Activated CD4-positive, alpha-beta memory T cell treated with anti-CD3 and anti-CD28 coated beads, Interleukin-2, amount 10 ng/mL, durations not matched to agents 7 days and 5 days (primary cell): Measurements from ENCODE around the gene CPPED1. TPM values are rescaled to one million over a fixed set of nuclear protein-coding genes. Genes with fewer than 3 reads are reported as not detected.
"Not testable (repeated sequence)": the region's sequence is repeated elsewhere in the genome, so short reads cannot be mapped to it uniquely, and the experiment has no call there.

Experiments
- CTCF ChIA-PET: fragments of 350-600 bp; sonication (Branson Sonifier 250); formaldehyde crosslinking; loops from one replicate; lab custom pipeline; 2021; ENCODE audit warnings: antibody characterized with exemption, inconsistent platforms; lab: Charles Lee
- POLR2A ChIA-PET: fragments of 350-600 bp; sonication (Branson Sonifier 250); formaldehyde crosslinking; loops from one replicate; lab custom pipeline; 2021; ENCODE audit warnings: antibody characterized with exemption; lab: Charles Lee
- DNase-seq: peaks from one replicate; pipeline ENCODE4 v3.0.0-alpha.2; 2020
- H3K27ac Mint-ChIP-seq: one replicate; pipeline ENCODE4 v1.8.0; 2021; ENCODE audit warnings: mild to moderate bottlenecking, mixed read lengths
- H3K27me3 Mint-ChIP-seq: one replicate; pipeline ENCODE4 v1.8.0; 2021; ENCODE audit warnings: mixed read lengths
- H3K36me3 Mint-ChIP-seq: one replicate; pipeline ENCODE4 v1.8.0; 2021; ENCODE audit warnings: low read depth, mixed read lengths
- H3K4me1 Mint-ChIP-seq: one replicate; pipeline ENCODE4 v1.8.0; 2021; ENCODE audit warnings: mixed read lengths
- H3K4me3 Mint-ChIP-seq: one replicate; pipeline ENCODE4 v1.8.0; 2021; ENCODE audit warnings: mild to moderate bottlenecking, mixed read lengths
- H3K9me3 Mint-ChIP-seq: one replicate; pipeline ENCODE4 v1.8.0; 2021; ENCODE audit warnings: mixed read lengths
- total RNA-seq, 2 experiments: library from RNA; stranded (reverse); gene quantifications; one replicate each; pipeline ENCODE4 v1.2.3, GENCODE V29; 2021

CPPED1 gene
- total RNA-seq, 2 experiments from 2014 or later: 26.1 to 27.0 TPM

- ChIA-PET POLR2A (interaction anchor here (5.3 kb wide), 1 partner anchor 22 kb away, joined by 44 read pairs; the partner anchor contains the start of gene CPPED1), CTCF (no interaction called here)
- peaks cover 30% of the 10 kb centered on the region for H3K4me1 Mint-ChIP-seq
- no peak overlapping the region for H3K4me3 Mint-ChIP-seq
- no peaks in the 10 kb centered on the region for H3K27me3 Mint-ChIP-seq
- H3K36me3 Mint-ChIP-seq: peaks cover 79% of the 10 kb centered on the region
- peaks cover 17% of the 10 kb centered on the region for H3K9me3 Mint-ChIP-seq
- H3K27ac Mint-ChIP-seq: no peak overlapping the region
- no peak for DNase-seq
Observed at GRCh38 chr16:12780467-12780866, 23.2 kb downstream of the CPPED1 start.

DNA sequence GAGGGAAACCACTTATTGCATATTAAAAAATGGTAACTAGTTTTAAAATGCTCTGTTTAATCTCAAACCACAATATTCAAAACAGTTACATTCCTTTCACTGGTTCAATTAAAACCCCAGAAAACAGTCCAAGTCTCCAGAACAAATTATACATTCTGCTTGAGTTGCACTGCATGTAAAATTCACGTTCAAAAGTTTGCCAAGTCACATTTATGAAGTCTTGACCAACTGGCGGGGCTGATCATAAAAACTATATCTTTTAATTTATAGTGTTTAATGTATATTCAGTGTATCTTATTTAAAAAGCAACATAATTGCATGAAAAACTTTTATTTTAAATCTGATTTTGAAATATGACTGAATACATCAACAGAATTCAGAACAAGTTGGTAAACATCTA is 25.0 kb downstream of the CPPED1 start:
- Mint-ChIP-seq H3K9me3 (peaks cover 11% of the 10 kb centered on the region), H3K27ac (no peak overlapping the region), H3K4me1 (peaks cover 29% of the 10 kb centered on the region), H3K4me3 (no peak overlapping the region), H3K27me3 (no peaks in the 10 kb centered on the region), H3K36me3 (peaks cover 77% of the 10 kb centered on the region)
- CTCF ChIA-PET: no interaction called here
- POLR2A ChIA-PET: no interaction called here
- no peak for DNase-seq

GRCh38 chr16:12775656-12776236 is 27.9 kb downstream of the CPPED1 start:
- Mint-ChIP-seq H3K27ac (no peak overlapping the region), H3K36me3 (peaks cover 71% of the 10 kb centered on the region), H3K9me3 (peaks cover 7% of the 10 kb centered on the region), H3K27me3 (no peaks in the 10 kb centered on the region), H3K4me3 (no peak overlapping the region), H3K4me1 (peaks cover 6% of the 10 kb centered on the region)
- no peak for DNase-seq
- ChIA-PET POLR2A (no interaction called here), CTCF (no interaction called here)

- POLR2A ChIA-PET: no interaction called here
- H3K27ac Mint-ChIP-seq: no peak overlapping the region
- no peaks in the 10 kb centered on the region for H3K27me3 Mint-ChIP-seq
- peaks cover 8% of the 10 kb centered on the region for H3K4me1 Mint-ChIP-seq
- CTCF ChIA-PET: no interaction called here
- no peak for DNase-seq
- peaks cover 7% of the 10 kb centered on the region for H3K9me3 Mint-ChIP-seq
- no peak overlapping the region for H3K4me3 Mint-ChIP-seq
- peaks cover 59% of the 10 kb centered on the region for H3K36me3 Mint-ChIP-seq
Observed at GRCh38 chr16:12773221-12773620, 30.5 kb downstream of the CPPED1 start.

DNA sequence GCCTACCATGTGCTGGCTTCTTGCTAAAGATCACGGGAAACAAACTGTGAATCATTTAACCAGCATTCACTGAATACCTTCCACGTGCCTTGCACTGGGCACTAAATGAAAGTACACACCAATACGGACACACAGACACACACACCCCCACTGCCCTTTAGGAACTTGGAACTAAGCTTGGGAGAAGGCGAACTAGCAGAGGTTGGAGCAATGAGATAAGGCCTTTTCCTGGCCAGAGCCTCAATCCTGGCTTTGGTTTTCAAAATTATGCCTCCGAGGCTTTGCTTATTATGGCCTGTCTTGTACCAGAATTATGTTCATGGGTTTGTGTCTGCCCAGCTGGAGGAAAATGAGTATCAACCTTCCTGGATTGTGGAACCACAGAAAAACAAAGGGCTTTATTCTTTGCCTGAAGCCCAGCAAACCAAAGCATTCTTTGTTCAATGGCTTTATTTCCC is 32.3 kb downstream of the CPPED1 start:
- H3K36me3 Mint-ChIP-seq: peaks cover 54% of the 10 kb centered on the region
- peaks cover 26% of the 10 kb centered on the region for H3K4me1 Mint-ChIP-seq
- ChIA-PET CTCF (no interaction called here), POLR2A (no interaction called here)
- no peak for DNase-seq
- H3K27ac Mint-ChIP-seq: no peak overlapping the region
- H3K27me3 Mint-ChIP-seq: no peaks in the 10 kb centered on the region
- peaks cover 3% of the 10 kb centered on the region for H3K9me3 Mint-ChIP-seq
- H3K4me3 Mint-ChIP-seq: no peak overlapping the region

DNA sequence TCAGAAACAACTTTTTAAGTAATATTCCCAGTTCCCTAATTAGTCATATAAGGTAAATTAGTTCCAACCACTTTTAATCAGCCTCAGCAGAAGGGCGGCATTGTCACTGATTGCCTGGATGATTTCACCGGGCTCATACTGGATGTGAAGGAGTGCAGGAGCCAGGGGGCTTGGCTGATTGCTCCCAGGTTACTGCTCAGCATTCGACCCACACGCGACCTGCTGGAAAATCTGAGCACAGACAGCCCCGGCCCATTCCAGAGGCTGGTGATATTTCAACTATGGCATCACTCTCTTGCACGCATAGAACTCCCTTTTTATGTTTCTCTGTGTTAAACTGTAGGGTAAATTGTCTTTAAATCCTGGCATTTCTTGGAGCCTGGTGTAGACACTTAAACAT is 34.2 kb downstream of the CPPED1 start:
- no peak overlapping the region for H3K4me3 Mint-ChIP-seq
- peaks cover 43% of the 10 kb centered on the region for H3K36me3 Mint-ChIP-seq
- no peak overlapping the region for H3K27ac Mint-ChIP-seq
- no peaks in the 10 kb centered on the region for H3K9me3 Mint-ChIP-seq
- CTCF ChIA-PET: no interaction called here
- POLR2A ChIA-PET: interaction anchor here (2.1 kb wide), 1 partner anchor 12 kb away, joined by 5 read pairs; no protein-coding TSS in a partner anchor
- no peak for DNase-seq
- peaks cover 28% of the 10 kb centered on the region for H3K4me1 Mint-ChIP-seq
- H3K27me3 Mint-ChIP-seq: no peaks in the 10 kb centered on the region

- H3K4me3 Mint-ChIP-seq: peak overlapping the region; percentile 35
- H3K36me3 Mint-ChIP-seq: peaks cover 38% of the 10 kb centered on the region
- H3K9me3 Mint-ChIP-seq: no peaks in the 10 kb centered on the region
- H3K4me1 Mint-ChIP-seq: peaks cover 28% of the 10 kb centered on the region
- ChIA-PET POLR2A (interaction anchor here (0.9 to 2.1 kb wide), 8 partner anchors 14 to 229 kb away, joined by 3 to 9 read pairs (median 4); partner anchors contain the start of gene CPPED1), CTCF (no interaction called here)
- no peak for DNase-seq
- H3K27ac Mint-ChIP-seq: peak overlapping the region; percentile 53
- H3K27me3 Mint-ChIP-seq: no peaks in the 10 kb centered on the region
Observed at GRCh38 chr16:12767897-12768296, 35.8 kb downstream of the CPPED1 start.

DNA sequence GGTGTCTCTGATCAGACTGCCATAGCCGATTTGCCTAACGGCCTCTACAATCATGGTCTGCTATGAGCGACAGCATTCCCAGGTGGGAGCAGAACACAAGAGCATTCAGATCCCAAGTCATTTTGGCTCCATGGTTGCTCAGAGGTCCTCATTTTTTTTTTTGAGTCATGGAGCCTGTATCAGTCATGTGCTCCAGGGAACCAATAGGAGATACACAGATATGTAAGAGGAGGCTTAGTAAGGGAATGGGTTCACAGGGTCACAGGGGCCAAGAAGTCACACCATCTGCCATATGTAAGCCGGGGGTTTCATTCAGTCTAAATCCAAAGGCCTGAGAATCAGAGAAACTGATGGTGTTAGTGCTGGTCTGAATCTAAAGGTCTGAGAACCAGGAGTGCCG is 36.8 kb downstream of the CPPED1 start:
- CTCF ChIA-PET: no interaction called here
- no peaks in the 10 kb centered on the region for H3K9me3 Mint-ChIP-seq
- no peak overlapping the region for H3K27ac Mint-ChIP-seq
- peaks cover 36% of the 10 kb centered on the region for H3K36me3 Mint-ChIP-seq
- POLR2A ChIA-PET: interaction anchor here (2.0 kb wide), 1 partner anchor 35 kb away, joined by 5 read pairs; no protein-coding TSS in a partner anchor
- H3K4me3 Mint-ChIP-seq: no peak overlapping the region
- peaks cover 28% of the 10 kb centered on the region for H3K4me1 Mint-ChIP-seq
- no peak for DNase-seq
- no peaks in the 10 kb centered on the region for H3K27me3 Mint-ChIP-seq

GRCh38 chr16:12766208-12766607 is 37.5 kb downstream of the CPPED1 start:
- CTCF ChIA-PET, DNase-seq, H3K9me3 Mint-ChIP-seq, POLR2A ChIA-PET, H3K27ac Mint-ChIP-seq, H3K4me3 Mint-ChIP-seq, H3K27me3 Mint-ChIP-seq: not testable (repeated sequence)
- Mint-ChIP-seq H3K36me3 (peaks cover 38% of the 10 kb centered on the region), H3K4me1 (peaks cover 28% of the 10 kb centered on the region)

DNA sequence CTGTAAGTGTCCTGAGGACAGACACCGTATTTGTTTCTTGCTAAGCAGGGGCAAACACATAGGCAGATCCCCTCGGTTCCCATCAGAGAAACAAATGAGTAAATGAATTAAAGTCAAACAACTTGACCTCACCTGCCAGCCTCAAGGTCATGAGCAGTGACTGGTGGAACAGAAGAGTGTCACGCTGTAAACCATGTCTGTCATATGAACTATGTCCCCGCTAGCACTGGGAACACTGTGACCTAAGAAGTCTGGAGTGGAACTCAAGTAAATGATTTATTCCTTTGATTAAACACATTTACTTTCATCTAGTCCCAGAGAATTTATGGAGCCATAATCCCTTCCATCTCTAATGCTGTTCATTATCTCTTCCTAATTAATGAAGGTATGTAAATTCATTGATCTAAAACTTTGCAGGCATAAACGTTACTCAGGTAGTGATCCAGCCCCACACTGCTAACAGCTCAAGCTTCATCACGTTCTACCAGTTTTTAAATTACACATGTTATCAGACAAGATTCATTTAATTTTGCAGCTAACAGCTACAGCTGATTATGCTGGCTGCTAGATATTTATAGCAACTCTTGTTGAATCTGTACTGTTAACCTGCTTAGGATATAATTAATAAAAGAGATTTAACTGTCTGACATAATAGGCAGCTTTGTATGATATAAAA is 38.7 kb downstream of the CPPED1 start:
- Mint-ChIP-seq H3K27ac (no peak overlapping the region), H3K27me3 (no peaks in the 10 kb centered on the region), H3K4me1 (peaks cover 28% of the 10 kb centered on the region), H3K9me3 (no peaks in the 10 kb centered on the region), H3K36me3 (peaks cover 35% of the 10 kb centered on the region), H3K4me3 (no peak overlapping the region)
- POLR2A ChIA-PET: no interaction called here
- CTCF ChIA-PET: no interaction called here
- DNase-seq: no peak

GRCh38 chr16:12763517-12763916 is 40.2 kb downstream of the CPPED1 start:
- Mint-ChIP-seq H3K27me3 (no peaks in the 10 kb centered on the region), H3K36me3 (peaks cover 39% of the 10 kb centered on the region), H3K4me1 (peaks cover 23% of the 10 kb centered on the region), H3K4me3 (no peak overlapping the region), H3K27ac (no peak overlapping the region), H3K9me3 (no peaks in the 10 kb centered on the region)
- CTCF ChIA-PET: no interaction called here
- POLR2A ChIA-PET: no interaction called here
- DNase-seq: no peak

- Mint-ChIP-seq H3K27ac (no peak overlapping the region), H3K36me3 (peaks cover 24% of the 10 kb centered on the region), H3K4me3 (no peak overlapping the region), H3K4me1 (no peaks in the 10 kb centered on the region), H3K9me3 (no peaks in the 10 kb centered on the region), H3K27me3 (no peaks in the 10 kb centered on the region)
- CTCF ChIA-PET: no interaction called here
- POLR2A ChIA-PET: interaction anchor here (0.8 kb wide), 1 partner anchor 9 kb away, joined by 3 read pairs; no protein-coding TSS in a partner anchor
- no peak for DNase-seq
Observed at GRCh38 chr16:12760819-12761611, 42.7 kb downstream of the CPPED1 start.
